ENCODE measurements around the gene HAND2.

Gene HAND2

DNA sequence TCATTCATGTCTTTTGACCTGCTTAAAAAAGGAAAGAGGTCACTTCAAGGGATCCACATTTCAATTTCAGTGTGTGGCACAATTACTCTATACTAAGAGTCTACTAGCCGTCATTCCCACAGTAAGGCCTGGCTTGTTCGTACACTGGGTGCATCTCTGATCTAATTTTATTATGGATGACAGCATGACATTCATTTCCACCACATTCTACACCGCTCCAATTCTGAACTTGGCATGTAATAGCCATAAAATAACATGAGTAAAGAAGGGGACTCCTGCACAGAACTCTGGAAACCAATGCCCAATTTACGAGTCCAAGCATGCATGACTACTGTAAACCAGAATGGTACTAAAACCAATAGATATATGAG lies 51.1 kb downstream of the HAND2 start:
- DNase-seq: no peak

DNA sequence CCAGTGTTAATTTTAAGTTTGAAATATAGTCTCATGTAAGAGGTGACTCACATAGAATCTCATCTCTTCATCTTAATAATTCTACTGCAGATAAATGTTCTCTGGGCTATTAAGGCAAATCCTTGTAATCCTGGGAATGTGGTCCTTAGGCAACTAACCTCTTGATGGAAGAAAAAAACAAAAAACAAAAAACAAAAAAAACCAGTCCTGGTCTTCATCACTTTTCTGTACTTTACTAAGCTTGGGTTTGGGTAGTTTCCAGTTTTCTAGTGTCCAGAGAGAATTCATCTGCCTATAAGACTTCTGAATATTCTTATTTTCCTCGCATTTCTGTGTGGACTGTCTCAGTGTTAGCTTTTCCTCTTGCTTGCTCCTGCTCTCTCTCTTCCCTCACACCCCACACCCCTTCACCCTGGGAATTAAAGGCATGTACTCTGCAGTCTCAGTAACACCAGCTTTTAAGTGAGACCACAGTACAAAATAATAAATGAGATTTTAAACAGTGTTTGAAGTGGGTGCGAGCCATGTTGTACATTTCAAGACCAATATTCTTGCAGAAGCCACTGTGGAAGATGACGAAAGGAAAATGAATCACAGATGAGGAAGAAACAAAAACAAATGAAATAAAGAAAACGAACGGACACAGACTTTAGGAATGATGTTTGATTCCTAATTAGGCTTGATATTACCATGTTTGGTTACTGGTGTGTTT lies 51.7 kb downstream of the HAND2 start:
- DNase-seq: no peak

DNA sequence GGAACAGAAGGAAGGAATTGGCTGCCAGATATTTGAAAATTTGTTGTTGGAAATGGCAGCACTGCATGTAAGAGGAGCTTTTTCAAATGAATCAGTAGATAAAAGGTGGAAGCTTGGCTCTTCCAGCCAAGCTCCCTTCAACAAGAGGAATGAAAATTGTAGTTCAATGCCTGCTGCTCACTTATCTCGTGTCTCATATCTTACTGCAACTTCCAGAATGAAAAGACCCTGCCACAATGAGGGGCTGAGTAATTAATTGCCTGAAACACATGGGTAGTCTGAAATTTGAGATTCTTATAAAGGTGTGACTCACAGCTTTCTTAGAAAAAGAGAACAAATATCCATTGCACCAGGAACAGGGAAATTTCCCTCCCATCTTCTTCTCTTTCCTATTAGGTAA lies 53.0 kb downstream of the HAND2 start:
- no peak for DNase-seq

All from nucleus accumbens (tissue), 56 donors.